IMR-90 (cell line): ENCODE measurements around the gene SHC4. TPM values are rescaled to one million over a fixed set of nuclear protein-coding genes. Genes with fewer than 3 reads are reported as not detected.

ENCODE experiments used
- ATAC-seq: fragments of 200-7000 bp; cut with Tn5 transposase; 2 replicates; pipeline ENCODE4 v1.9.1; 2020; ENCODE audit warnings: low read depth, mild to moderate bottlenecking, moderate library complexity
- BruUV-seq: library from RNA; stranded (reverse); fragments of 400-500 nt; replicated peaks from 2 replicates; lab custom pipeline; 2021; lab: Mats Ljungman, UMichigan
- CTCF ChIA-PET: fragments of 300-600 bp; formaldehyde crosslinking; extraction: SDS; loops from one replicate; lab custom pipeline; 2021; ENCODE audit warnings: antibody characterized with exemption; lab: Yijun Ruan, JAX
- POLR2A ChIA-PET: fragments of 300-600 bp; sonication (Branson Sonifier 250); formaldehyde crosslinking; loops from one replicate; lab custom pipeline; 2022; ENCODE audit warnings: antibody characterized with exemption; ENCODE audit not compliant: unreplicated experiment; lab: Charles Lee
- DNase-seq: peaks from one replicate; pipeline ENCODE4 v3.0.0; 2013
- H2AFZ ChIP-seq: replicated peaks from 2 replicates; pipeline ENCODE3; 2013; ENCODE audit warnings: low read length, mild to moderate bottlenecking; ENCODE audit not compliant: poor library complexity
- H2AK5ac ChIP-seq: 2 replicates; pipeline ENCODE4 v1.6.1; 2013; ENCODE audit warnings: low read depth, low read length, inconsistent platforms
- H2AK9ac ChIP-seq: replicated peaks from 2 replicates; pipeline ENCODE3; 2013; ENCODE audit warnings: mild to moderate bottlenecking, low read depth, low read length, moderate library complexity; ENCODE audit not compliant: poor library complexity
- H2BK120ac ChIP-seq: 2 replicates; pipeline ENCODE4 v1.6.1; 2013; ENCODE audit warnings: low read depth, low read length, inconsistent platforms
- H2BK15ac ChIP-seq: 3 replicates; pipeline ENCODE4 v1.6.1; 2013; ENCODE audit warnings: low read depth, low read length, inconsistent platforms
- H2BK20ac ChIP-seq: 2 replicates; pipeline ENCODE4 v1.6.1; 2013; ENCODE audit warnings: low read depth, mild to moderate bottlenecking, inconsistent platforms, low read length, moderate library complexity
- H2BK5ac ChIP-seq: 2 replicates; pipeline ENCODE4 v1.6.1; 2013; ENCODE audit warnings: mild to moderate bottlenecking, low read depth, low read length, inconsistent platforms; ENCODE audit not compliant: poor library complexity, severe bottlenecking
- H3K14ac ChIP-seq: replicated peaks from 2 replicates; pipeline ENCODE4 v1.6.1; 2013; ENCODE audit warnings: low read depth, low read length, inconsistent platforms
- H3K18ac ChIP-seq: 2 replicates; pipeline ENCODE4 v1.6.1; 2013; ENCODE audit warnings: low read depth, low read length, control low read depth
- H3K23ac ChIP-seq: 2 replicates; pipeline ENCODE4 v1.6.1; 2013; ENCODE audit warnings: low read depth, low read length, inconsistent platforms
- H3K27ac ChIP-seq: 2 replicates; pipeline ENCODE4 v1.5.1; 2013; ENCODE audit warnings: mild to moderate bottlenecking, control low read depth, low read length; ENCODE audit not compliant: insufficient read depth
- H3K27me3 ChIP-seq: 2 replicates; pipeline ENCODE4 v1.6.1; 2013; ENCODE audit warnings: low read length; ENCODE audit not compliant: control insufficient read depth, insufficient read depth
- H3K36me3 ChIP-seq: 2 replicates; pipeline ENCODE4 v1.6.1; 2013; ENCODE audit warnings: low read length, mixed read lengths; ENCODE audit not compliant: control insufficient read depth, insufficient read depth
- H3K4ac ChIP-seq: 2 replicates; pipeline ENCODE4 v1.6.1; 2013; ENCODE audit warnings: low read depth, low read length, inconsistent platforms
- H3K4me1 ChIP-seq: 2 replicates; pipeline ENCODE4 v1.6.1; 2013; ENCODE audit warnings: low read length, mixed read lengths; ENCODE audit not compliant: control insufficient read depth, insufficient read depth
- H3K4me2 ChIP-seq: 2 replicates; pipeline ENCODE4 v1.6.1; 2013; ENCODE audit warnings: low read depth, mild to moderate bottlenecking, control low read depth, low read length, moderate library complexity
- H3K4me3 ChIP-seq: 2 replicates; pipeline ENCODE4 v1.5.1; 2013; ENCODE audit warnings: low read depth, mild to moderate bottlenecking, control low read depth, low read length, moderate library complexity; ENCODE audit not compliant: insufficient read depth
- H3K56ac ChIP-seq: 2 replicates; pipeline ENCODE4 v1.6.1; 2013; ENCODE audit warnings: low read length, inconsistent platforms; ENCODE audit not compliant: insufficient read depth; ENCODE audit errors: extremely low read depth
- H3K79me1 ChIP-seq, 2 experiments: 2 replicates each; pipeline ENCODE4 v1.6.1; 2013; ENCODE audit warnings: low read length in 2 of 2, inconsistent platforms in 1 of 2, low read depth in 1 of 2
- H3K9ac ChIP-seq: 2 replicates; pipeline ENCODE4 v1.6.1; 2013; ENCODE audit warnings: low read depth, low read length, control low read depth
- H3K9me1 ChIP-seq: 2 replicates; pipeline ENCODE4 v1.6.1; 2013; ENCODE audit warnings: low read length, inconsistent platforms; ENCODE audit not compliant: insufficient read depth
- H3K9me3 ChIP-seq: 2 replicates; pipeline ENCODE4 v1.6.1; 2013; ENCODE audit warnings: low read length; ENCODE audit not compliant: control insufficient read depth, insufficient read depth
- H4K20me1 ChIP-seq: 2 replicates; pipeline ENCODE4 v1.6.1; 2013; ENCODE audit warnings: low read length, inconsistent platforms; ENCODE audit not compliant: insufficient read depth
- H4K5ac ChIP-seq: 2 replicates; pipeline ENCODE4 v1.6.1; 2013; ENCODE audit warnings: mild to moderate bottlenecking, low read depth, low read length, control low read depth
- H4K8ac ChIP-seq, 2 experiments: 2 replicates each; pipeline ENCODE4 v1.6.1; 2013; ENCODE audit warnings: low read depth in 2 of 2, low read length in 2 of 2, control low read depth in 1 of 2, inconsistent platforms in 1 of 2
- H4K91ac ChIP-seq: 2 replicates; pipeline ENCODE4 v1.6.1; 2013; ENCODE audit warnings: low read depth, low read length, inconsistent platforms; ENCODE audit not compliant: insufficient read depth
- BHLHE40 ChIP-seq: fragments of 150-350 bp; IDR thresholded peaks from 2 replicates; pipeline ENCODE4 v1.6.1; 2016; ENCODE audit warnings: mild to moderate bottlenecking, low read depth, low read length
- CEBPB ChIP-seq: IDR thresholded peaks from 2 replicates; pipeline ENCODE4 v1.6.1; 2012; ENCODE audit warnings: low read depth, low read length, improper control_type of control experiment
- CHD1 ChIP-seq: IDR thresholded peaks from 2 replicates; pipeline ENCODE4 v1.6.1; 2012; ENCODE audit warnings: low read depth, low read length, improper control_type of control experiment
- FOS ChIP-seq: fragments of 150-350 bp; IDR thresholded peaks from 2 replicates; pipeline ENCODE4 v1.6.1; 2016; ENCODE audit warnings: low read depth, low read length
- MAFK ChIP-seq: IDR thresholded peaks from 2 replicates; pipeline ENCODE4 v1.6.1; 2012; ENCODE audit warnings: low read depth, low read length, improper control_type of control experiment
- MAZ ChIP-seq: IDR thresholded peaks from 2 replicates; pipeline ENCODE4 v1.6.1; 2012; ENCODE audit warnings: low read depth, mild to moderate bottlenecking, low read length, improper control_type of control experiment, moderate library complexity, borderline replicate concordance
- MXI1 ChIP-seq: IDR thresholded peaks from 2 replicates; pipeline ENCODE4 v1.6.1; 2012; ENCODE audit warnings: low read depth, mild to moderate bottlenecking, low read length, moderate library complexity, borderline replicate concordance
- NFE2L2 ChIP-seq: fragments of 150-350 bp; IDR thresholded peaks from 2 replicates; pipeline ENCODE4 v1.6.1; 2016; ENCODE audit warnings: low read depth, mild to moderate bottlenecking, low read length
- POLR2A ChIP-seq: IDR thresholded peaks from 2 replicates; pipeline ENCODE4 v1.6.1; 2012; ENCODE audit warnings: mild to moderate bottlenecking, low read depth, low read length
- RAD21 ChIP-seq: IDR thresholded peaks from 2 replicates; pipeline ENCODE4 v1.6.1; 2012; ENCODE audit warnings: low read length, improper control_type of control experiment
- RCOR1 ChIP-seq: IDR thresholded peaks from 2 replicates; pipeline ENCODE4 v1.6.1; 2012; ENCODE audit warnings: mild to moderate bottlenecking, low read length, improper control_type of control experiment; ENCODE audit not compliant: insufficient replicate concordance
- RFX5 ChIP-seq: IDR thresholded peaks from 2 replicates; pipeline ENCODE4 v1.8.0; 2012; ENCODE audit warnings: low read depth, mild to moderate bottlenecking, low read length, moderate library complexity
- SMC3 ChIP-seq: fragments of 150-350 bp; IDR thresholded peaks from 2 replicates; pipeline ENCODE4 v1.6.1; 2016; ENCODE audit warnings: low read depth, mild to moderate bottlenecking, antibody characterized with exemption, low read length, moderate library complexity
- WGBS, 2 experiments: methylation state at CpG; one replicate each; pipeline versions ENCODE4 v1.1.5 to v1.1.7; 2013; ENCODE audit warnings: missing lambda C conversion rate in 2 of 2; ENCODE audit not compliant: insufficient read length in 1 of 2; ENCODE audit errors: extremely low coverage in 2 of 2; 5-methylcytosine and 5-hydroxymethylcytosine counted together
- dilution Hi-C: fragments of 300-500 bp; cut with HindIII; formaldehyde crosslinking; loops from one replicate; pipeline ENCODE4 v1.14.3; 2018; ENCODE audit warnings: low sequenced_read_pairs; ENCODE audit not compliant: unreplicated experiment
- in situ Hi-C: fragments of 300-500 bp; cut with MboI; formaldehyde crosslinking; loops from 3 replicates; pipeline ENCODE4 v1.14.3; 2019; ENCODE audit warnings: low sequenced_read_pairs, inconsistent platforms, mixed read lengths
- intact Hi-C: fragments of 100-400 bp; cut with micrococcal nuclease; formaldehyde crosslinking; loops from 2 replicates; pipeline ENCODE4 v1.10.0; 2022
- polyA plus RNA-seq, 3 experiments: library from polyadenylated mRNA; depleted of rRNA; stranded (reverse); fragments of >200 nt; gene quantifications; 2 replicates each; pipeline ENCODE4 v1.2.3, GENCODE V29; 2012; ENCODE audit warnings: low replicate concordance in 1 of 3
- total RNA-seq: library from RNA; depleted of rRNA; stranded (reverse); fragments of >200 nt; gene quantifications from 2 replicates; pipeline ENCODE4 v1.2.3, GENCODE V29; 2012
- TF ChIP-seq, protein P1 (sequence below): fragments of 150-350 bp; IDR thresholded peaks from 2 replicates; pipeline ENCODE4 v1.6.1; 2016; ENCODE audit warnings: low read depth, mild to moderate bottlenecking, low read length, moderate library complexity, borderline replicate concordance
- TF ChIP-seq, protein P2 (sequence below): conservative IDR thresholded peaks from 2 replicates; pipeline ENCODE4 v1.5.1; 2012; ENCODE audit warnings: mild to moderate bottlenecking, low read depth, low read length, improper control_type of control experiment
- TF ChIP-seq, protein P3 (sequence below): fragments of 150-350 bp; IDR thresholded peaks from 2 replicates; pipeline ENCODE4 v1.6.1; 2017; ENCODE audit warnings: mild to moderate bottlenecking, antibody characterized with exemption, low read length, low read depth

The SHC4 gene
- total and polyA plus RNA-seq, 2 of the 4 experiments (the other 2 are of a cell fraction), result 0.91 to 2.7 TPM

DNA sequence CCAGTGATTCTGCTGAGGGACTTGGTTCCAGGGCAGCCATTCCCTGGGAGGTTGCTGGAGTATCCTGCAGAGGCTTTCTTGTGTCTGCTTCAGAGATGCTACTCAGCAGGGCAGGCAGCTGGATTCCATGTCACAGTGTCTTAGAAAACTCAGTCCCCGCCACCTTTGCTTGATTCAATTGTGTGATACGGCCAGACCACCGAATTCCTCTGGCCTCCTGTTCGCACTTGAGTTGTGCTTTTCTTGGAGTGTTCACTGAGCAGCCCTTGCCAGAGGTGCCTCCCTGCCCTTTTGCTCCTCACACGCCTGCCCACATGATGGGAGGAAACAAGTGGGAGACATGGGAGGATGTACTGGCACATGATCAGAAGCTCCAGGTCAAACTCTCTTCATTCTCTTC, 19.6 kb upstream of the SHC4 start:
- POLR2A ChIA-PET, result no interaction called here

More for the DNA sequence above, 19.6 kb upstream of the SHC4 start:
- CTCF ChIA-PET, result no interaction called here
- H3K56ac ChIP-seq, result no peak overlapping the region
- H3K9me3 ChIP-seq, result no peaks in the 10 kb centered on the region
- no peak overlapping the region for H3K14ac ChIP-seq
- TF ChIP-seq MAZ (no peak), NFE2L2 (no peak), FOS (no peak), BHLHE40 (no peak), CHD1 (no peak), RFX5 (no peak), SMC3 (no peak), RAD21 (no peak), POLR2A (no peak), MXI1 (no peak), RCOR1 (no peak), MAFK (no peak), CEBPB (no peak)
- TF ChIP-seq, protein P1, sequence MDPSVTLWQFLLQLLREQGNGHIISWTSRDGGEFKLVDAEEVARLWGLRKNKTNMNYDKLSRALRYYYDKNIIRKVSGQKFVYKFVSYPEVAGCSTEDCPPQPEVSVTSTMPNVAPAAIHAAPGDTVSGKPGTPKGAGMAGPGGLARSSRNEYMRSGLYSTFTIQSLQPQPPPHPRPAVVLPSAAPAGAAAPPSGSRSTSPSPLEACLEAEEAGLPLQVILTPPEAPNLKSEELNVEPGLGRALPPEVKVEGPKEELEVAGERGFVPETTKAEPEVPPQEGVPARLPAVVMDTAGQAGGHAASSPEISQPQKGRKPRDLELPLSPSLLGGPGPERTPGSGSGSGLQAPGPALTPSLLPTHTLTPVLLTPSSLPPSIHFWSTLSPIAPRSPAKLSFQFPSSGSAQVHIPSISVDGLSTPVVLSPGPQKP, result no peak
- TF ChIP-seq, protein P2, sequence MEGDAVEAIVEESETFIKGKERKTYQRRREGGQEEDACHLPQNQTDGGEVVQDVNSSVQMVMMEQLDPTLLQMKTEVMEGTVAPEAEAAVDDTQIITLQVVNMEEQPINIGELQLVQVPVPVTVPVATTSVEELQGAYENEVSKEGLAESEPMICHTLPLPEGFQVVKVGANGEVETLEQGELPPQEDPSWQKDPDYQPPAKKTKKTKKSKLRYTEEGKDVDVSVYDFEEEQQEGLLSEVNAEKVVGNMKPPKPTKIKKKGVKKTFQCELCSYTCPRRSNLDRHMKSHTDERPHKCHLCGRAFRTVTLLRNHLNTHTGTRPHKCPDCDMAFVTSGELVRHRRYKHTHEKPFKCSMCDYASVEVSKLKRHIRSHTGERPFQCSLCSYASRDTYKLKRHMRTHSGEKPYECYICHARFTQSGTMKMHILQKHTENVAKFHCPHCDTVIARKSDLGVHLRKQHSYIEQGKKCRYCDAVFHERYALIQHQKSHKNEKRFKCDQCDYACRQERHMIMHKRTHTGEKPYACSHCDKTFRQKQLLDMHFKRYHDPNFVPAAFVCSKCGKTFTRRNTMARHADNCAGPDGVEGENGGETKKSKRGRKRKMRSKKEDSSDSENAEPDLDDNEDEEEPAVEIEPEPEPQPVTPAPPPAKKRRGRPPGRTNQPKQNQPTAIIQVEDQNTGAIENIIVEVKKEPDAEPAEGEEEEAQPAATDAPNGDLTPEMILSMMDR, result no peak
- TF ChIP-seq, protein P3, sequence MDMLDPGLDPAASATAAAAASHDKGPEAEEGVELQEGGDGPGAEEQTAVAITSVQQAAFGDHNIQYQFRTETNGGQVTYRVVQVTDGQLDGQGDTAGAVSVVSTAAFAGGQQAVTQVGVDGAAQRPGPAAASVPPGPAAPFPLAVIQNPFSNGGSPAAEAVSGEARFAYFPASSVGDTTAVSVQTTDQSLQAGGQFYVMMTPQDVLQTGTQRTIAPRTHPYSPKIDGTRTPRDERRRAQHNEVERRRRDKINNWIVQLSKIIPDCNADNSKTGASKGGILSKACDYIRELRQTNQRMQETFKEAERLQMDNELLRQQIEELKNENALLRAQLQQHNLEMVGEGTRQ, result no peak
- in situ Hi-C loops (no loop called here), intact Hi-C loops (no loop called here), dilution Hi-C loops (no loop called here)
- H3K4me3 ChIP-seq, result no peak overlapping the region
- no peak overlapping the region for H3K4me2 ChIP-seq
- no peak overlapping the region for H3K18ac ChIP-seq
- no TSS peak for BruUV-seq
- no peaks in the 10 kb centered on the region; the same call in 1 of the 2 replicates for H3K9me1 ChIP-seq
- H3K9ac ChIP-seq, result no peak overlapping the region
- H3K23ac ChIP-seq, result no peak overlapping the region
- H4K5ac ChIP-seq, result no peak overlapping the region
- H2AK5ac ChIP-seq, result no peak overlapping the region
- 96% methylated on average over 4 of the region's 5 CpGs; no CpG with 5 or more reads in 1 of the 2 experiments for WGBS, 2 experiments
- no peak overlapping the region for H2AK9ac ChIP-seq
- H2BK5ac ChIP-seq, result no peak overlapping the region
- H2BK15ac ChIP-seq, result no peak overlapping the region
- no peak overlapping the region for H4K8ac ChIP-seq
- no peak for DNase-seq
- H3K4ac ChIP-seq, result no peak overlapping the region
- H2AFZ ChIP-seq, result no peak overlapping the region
- H4K20me1 ChIP-seq, result no peaks in the 10 kb centered on the region
- no peak overlapping the region for H3K27ac ChIP-seq
- H3K36me3 ChIP-seq, result peaks cover 6% of the 10 kb centered on the region
- H2BK20ac ChIP-seq, result no peak overlapping the region
- no peak overlapping the region for H2BK120ac ChIP-seq
- no peak overlapping the region for H4K91ac ChIP-seq
- H3K27me3 ChIP-seq, result no peaks in the 10 kb centered on the region
- no peak for ATAC-seq
- no peaks in the 10 kb centered on the region for H3K79me1 ChIP-seq
- peaks cover 3% of the 10 kb centered on the region for H3K4me1 ChIP-seq
